Fibroblast of pulmonary artery (primary cell): Measurements from ENCODE around the gene PODN.

Experiments
- DNase-seq: peaks from one replicate; pipeline ENCODE4 v3.0.0-alpha.2; 2010; ENCODE audit warnings: low read depth
- H3K4me3 ChIP-seq: replicated peaks from 2 replicates; pipeline ENCODE4 v1.5.1; 2011; ENCODE audit warnings: low read depth, mild to moderate bottlenecking, control low read depth, low read length, moderate library complexity
- TF ChIP-seq, protein P1 (sequence below): IDR thresholded peaks from 2 replicates; pipeline ENCODE4 v1.5.1; 2011; ENCODE audit warnings: mild to moderate bottlenecking, control low read depth, low read length, inconsistent platforms; ENCODE audit errors: missing control alignments

PODN gene

DNA sequence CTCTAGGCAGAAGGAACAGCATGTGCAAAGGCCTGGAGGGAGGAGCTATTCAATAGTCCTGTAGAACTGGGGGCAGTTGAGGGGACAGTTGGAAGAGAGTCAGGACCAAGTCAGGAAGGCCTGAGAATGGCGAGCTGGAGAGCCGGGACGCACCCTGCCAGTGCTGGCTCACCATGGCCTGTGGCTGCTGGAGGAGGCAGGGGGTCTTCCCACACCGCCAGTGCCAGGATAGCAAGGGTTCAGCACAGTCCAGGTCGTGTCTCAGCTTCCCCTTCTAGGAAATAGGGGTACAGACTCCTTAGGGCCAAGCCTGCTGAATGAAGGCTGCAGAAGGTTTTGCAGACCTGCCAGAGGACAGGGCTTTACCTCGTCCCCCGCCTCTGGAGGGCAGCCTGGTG lies 7.3 kb downstream of the PODN start:
- no peak overlapping the region for H3K4me3 ChIP-seq
- TF ChIP-seq, protein P1, sequence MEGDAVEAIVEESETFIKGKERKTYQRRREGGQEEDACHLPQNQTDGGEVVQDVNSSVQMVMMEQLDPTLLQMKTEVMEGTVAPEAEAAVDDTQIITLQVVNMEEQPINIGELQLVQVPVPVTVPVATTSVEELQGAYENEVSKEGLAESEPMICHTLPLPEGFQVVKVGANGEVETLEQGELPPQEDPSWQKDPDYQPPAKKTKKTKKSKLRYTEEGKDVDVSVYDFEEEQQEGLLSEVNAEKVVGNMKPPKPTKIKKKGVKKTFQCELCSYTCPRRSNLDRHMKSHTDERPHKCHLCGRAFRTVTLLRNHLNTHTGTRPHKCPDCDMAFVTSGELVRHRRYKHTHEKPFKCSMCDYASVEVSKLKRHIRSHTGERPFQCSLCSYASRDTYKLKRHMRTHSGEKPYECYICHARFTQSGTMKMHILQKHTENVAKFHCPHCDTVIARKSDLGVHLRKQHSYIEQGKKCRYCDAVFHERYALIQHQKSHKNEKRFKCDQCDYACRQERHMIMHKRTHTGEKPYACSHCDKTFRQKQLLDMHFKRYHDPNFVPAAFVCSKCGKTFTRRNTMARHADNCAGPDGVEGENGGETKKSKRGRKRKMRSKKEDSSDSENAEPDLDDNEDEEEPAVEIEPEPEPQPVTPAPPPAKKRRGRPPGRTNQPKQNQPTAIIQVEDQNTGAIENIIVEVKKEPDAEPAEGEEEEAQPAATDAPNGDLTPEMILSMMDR: no peak
- no peak for DNase-seq

DNA sequence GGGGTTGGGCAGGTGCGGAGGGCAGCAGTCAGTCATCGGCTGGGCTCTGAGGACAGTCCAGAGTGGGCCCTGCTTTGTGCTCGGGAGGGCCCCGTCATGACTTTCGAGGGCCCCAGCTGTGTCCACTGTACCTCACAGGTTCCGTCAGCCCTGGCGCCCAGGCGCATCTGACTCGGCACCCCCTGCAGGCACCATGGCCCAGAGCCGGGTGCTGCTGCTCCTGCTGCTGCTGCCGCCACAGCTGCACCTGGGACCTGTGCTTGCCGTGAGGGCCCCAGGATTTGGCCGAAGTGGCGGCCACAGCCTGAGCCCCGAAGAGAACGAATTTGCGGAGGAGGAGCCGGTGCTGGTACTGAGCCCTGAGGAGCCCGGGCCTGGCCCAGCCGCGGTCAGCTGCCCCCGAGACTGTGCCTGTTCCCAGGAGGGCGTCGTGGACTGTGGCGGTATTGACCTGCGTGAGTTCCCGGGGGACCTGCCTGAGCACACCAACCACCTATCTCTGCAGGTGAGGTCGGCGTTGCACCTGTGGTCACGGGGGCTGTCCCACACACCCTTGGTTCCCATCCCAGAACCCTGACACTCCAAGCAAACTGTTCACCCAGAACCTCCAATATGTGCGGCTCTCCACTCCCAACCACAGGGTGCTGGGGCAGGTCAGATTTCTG lies 7.8 kb downstream of the PODN start:
- no peak overlapping the region for H3K4me3 ChIP-seq
- TF ChIP-seq, protein P1: no peak
- no peak for DNase-seq

DNA sequence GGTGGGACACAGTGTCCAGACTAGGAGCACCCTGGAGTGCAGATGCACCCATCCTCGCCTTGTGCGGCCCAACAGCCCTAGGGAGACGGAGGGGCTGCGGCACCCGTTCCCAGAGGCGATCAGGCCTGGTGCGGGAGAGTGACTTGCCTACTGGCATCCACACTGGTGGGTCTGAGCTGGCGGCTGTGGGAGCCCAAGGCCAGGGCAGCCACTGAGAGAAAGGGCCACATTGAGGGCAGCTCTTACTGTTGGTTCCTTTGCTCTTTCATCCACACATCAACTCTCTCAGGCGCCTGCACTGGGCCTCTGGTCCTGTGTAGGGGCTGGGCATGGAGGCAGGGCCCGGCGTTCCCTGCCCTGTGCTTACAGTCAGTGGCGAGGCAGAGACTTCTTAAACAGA lies 8.6 kb downstream of the PODN start:
- no peak overlapping the region for H3K4me3 ChIP-seq
- no peak for DNase-seq
- TF ChIP-seq, protein P1: no peak

DNA sequence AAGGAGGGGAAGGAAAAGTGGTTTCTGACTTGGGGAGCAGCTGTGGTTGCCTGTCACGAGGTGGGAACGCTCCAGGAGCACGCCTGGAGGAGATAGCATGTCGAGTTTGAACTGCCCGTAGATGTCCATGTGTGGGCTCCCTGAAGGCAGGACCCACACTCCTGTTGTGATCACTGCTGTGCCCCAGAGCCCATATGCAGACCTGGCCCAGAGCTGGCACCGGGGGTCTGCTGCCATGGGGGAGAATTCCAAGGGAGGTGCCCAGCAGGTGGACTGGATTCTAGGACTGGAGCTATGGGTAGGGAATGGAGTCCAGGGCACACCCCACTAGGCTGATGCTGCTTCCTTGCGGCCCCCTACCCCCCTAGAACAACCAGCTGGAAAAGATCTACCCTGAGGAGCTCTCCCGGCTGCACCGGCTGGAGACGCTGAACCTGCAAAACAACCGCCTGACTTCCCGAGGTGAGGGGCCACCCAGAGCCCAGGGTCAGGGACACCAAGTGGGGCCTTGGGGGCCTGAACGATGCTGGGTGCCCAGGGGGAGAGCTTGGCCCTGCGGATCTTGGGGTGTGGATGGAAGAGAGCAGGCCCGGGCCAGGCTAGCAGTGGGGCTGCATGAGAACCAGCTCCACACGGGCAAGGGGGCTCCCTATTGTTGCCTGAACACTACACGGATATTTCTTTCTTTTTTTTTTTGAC lies 9.3 kb downstream of the PODN start:
- H3K4me3 ChIP-seq: no peak overlapping the region
- DNase-seq: no peak
- TF ChIP-seq, protein P1: no peak

DNA sequence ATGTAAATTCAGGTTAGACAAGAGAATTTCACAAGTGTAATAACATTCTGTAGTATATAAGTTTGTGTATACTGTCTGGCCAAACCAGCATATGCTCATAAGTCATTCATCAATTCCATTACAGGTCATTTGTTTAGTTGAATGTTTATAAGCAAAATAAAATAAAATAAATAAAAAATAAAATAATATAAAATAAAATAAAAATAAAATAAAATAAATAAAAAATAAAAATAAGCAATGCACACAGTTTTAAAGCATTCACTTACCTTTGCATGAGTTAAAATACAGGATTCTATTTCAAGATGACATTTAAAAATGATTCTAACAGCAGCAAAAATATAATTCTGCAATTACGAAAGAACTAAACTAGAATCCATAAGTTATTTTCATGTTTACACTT lies 9.9 kb downstream of the PODN start:
- TF ChIP-seq, protein P1: no peak
- no peak overlapping the region for H3K4me3 ChIP-seq
- no peak for DNase-seq

DNA sequence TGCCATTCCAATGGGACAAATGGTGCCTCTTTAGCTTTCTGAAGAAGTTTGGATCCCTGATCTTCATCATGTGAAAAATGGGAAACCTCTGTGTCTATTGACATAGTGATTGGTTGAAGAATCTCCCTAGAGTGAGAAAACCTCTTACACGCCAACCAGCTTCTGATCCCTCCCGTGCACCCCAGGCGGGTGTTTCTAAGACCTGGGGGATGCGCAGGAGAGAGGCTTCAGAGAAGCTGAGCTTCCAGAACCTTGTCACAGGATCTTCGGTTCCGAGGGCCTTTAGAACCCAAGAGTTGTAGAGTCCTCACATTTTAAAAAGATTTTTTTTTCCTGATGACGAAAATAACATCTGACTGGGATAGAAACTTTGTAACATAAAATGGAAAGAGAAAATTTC lies 11.3 kb downstream of the PODN start:
- DNase-seq: no peak
- H3K4me3 ChIP-seq: no peak overlapping the region
- TF ChIP-seq, protein P1: no peak
